ENCODE measurements around the gene CALCOCO1.
A peak's percentile ranks its signal among the peaks of the same experiment; 100 is the strongest.

CALCOCO1 gene

DNA sequence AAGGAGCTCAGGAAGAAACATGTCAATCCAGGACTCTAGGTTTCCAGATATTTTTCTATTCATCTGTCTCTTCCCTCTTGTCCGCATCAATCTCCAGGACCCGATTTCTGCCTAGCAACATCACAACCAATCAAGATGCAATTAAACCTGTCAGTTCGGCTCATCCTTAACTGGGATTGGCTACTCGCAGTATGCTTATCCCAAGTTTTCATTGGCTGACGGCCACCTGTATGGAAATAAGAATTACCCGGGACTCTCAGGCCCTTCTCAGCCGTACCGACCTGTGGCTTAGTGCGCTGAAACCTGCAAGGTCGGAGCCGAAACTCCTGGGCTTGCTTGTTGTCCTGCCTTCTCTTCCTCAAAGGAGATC, 31.0 kb downstream of the CALCOCO1 start:
- peak; percentile 85 for DNase-seq (ENCODE audit: low spot score)
- TF ChIP-seq, protein P1, sequence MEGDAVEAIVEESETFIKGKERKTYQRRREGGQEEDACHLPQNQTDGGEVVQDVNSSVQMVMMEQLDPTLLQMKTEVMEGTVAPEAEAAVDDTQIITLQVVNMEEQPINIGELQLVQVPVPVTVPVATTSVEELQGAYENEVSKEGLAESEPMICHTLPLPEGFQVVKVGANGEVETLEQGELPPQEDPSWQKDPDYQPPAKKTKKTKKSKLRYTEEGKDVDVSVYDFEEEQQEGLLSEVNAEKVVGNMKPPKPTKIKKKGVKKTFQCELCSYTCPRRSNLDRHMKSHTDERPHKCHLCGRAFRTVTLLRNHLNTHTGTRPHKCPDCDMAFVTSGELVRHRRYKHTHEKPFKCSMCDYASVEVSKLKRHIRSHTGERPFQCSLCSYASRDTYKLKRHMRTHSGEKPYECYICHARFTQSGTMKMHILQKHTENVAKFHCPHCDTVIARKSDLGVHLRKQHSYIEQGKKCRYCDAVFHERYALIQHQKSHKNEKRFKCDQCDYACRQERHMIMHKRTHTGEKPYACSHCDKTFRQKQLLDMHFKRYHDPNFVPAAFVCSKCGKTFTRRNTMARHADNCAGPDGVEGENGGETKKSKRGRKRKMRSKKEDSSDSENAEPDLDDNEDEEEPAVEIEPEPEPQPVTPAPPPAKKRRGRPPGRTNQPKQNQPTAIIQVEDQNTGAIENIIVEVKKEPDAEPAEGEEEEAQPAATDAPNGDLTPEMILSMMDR (IDR thresholded peaks at IDR 0.05; ENCODE audit: borderline replicate concordance, control extremely low read depth, extremely low read depth, insufficient read depth, missing control alignments): no peak
- in situ Hi-C loops (cut with MboI; ENCODE audit: low sequenced_read_pairs, unreplicated experiment): no loop called here

DNA sequence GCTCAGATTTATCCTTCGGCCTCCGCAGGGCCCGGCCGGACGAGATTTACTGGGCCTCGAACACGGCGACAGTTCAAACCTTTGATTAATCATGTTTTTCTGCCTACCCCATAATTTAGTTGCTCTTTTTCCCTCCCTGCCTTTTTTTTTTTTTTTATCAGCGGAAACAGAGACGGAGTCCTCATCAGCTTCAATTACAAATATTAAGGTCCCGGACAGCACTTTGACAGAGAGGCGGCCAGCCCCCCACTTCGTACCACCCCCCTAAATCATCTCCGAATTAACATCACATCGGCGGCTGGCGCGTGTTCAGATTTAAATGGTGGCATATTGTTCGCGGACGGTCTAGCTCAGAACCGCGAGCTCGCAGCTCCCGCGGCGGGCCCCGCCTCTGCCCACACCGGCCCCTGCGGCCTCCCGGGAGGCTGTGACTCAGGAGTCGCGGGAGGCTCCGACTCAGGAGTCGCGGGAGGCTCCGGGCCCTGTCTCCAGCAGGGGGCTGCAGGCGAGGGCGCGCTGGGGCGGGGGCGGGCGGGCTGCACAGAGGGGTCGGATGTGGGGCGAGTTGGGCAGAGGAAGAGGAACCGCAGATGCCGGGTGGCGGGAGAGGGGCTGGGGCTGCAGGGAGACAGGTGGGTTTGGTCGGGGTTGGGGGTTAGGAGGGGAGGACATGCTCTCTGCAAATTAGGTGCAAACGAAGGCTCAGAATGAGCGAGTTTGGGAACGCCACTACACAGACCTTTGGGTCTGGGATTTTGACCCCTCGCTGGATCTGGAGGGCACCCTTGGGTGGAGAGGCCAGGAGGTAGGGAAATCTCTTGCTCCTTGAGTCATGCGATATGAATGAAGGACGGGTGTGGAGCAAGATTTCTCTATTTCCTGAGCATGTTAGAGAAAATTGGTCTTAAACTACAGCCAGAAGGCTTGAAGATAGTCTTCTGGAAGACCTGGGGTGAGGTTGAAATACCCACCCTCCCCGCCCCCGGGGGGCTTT, 31.8 kb downstream of the CALCOCO1 start:
- TF ChIP-seq, protein P1 (IDR thresholded peaks at IDR 0.05; ENCODE audit: borderline replicate concordance, control extremely low read depth, extremely low read depth, insufficient read depth, missing control alignments): no peak
- in situ Hi-C loops (cut with MboI; ENCODE audit: low sequenced_read_pairs, unreplicated experiment): no loop called here
- peak; percentile 52 for DNase-seq (ENCODE audit: low spot score)

DNA sequence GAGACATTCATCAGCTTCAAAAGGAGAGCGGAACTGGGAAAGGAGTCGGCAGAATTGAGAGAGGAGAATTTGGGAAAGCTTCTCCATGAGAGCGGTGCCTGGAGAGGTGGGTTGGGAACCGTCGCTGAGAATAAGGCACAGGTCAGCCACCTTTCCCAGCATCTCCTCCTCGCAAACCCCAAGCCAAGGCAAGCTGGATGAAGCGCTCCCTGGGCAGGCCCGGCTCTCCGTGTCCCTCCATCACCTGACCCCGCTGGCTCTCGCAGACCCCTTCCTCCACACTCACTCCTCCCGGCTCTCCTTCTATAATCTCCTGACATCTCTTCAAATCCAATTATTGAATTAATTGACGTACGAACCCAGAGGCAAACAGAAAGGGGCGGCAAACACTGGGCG, 32.5 kb downstream of the CALCOCO1 start:
- in situ Hi-C loops (cut with MboI; ENCODE audit: low sequenced_read_pairs, unreplicated experiment): no loop called here
- DNase-seq (ENCODE audit: low spot score): no peak
- TF ChIP-seq, protein P1 (IDR thresholded peaks at IDR 0.05; ENCODE audit: borderline replicate concordance, control extremely low read depth, extremely low read depth, insufficient read depth, missing control alignments): no peak

DNA sequence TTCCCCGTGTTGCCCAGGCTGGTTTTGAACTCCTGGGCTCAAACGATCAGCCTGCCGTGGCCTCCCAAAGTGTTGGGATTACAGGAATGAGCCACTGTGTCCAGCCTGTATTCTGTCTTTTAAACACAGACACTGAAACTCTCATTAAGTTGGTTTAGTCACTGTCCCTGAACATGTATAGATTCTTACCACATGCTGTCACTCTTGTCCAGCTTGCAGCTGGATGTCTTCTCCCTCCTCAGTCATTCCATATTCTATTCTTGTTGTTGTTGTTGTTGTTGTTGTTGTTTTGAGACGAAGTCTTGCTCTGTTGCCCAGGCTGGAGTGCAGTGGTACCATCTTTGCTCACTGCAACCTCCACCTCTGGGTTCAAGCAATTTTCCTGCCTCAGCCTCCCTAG, 39.1 kb downstream of the CALCOCO1 start:
- in situ Hi-C loops (cut with MboI; ENCODE audit: low sequenced_read_pairs, unreplicated experiment): no loop called here
- TF ChIP-seq, protein P1 (IDR thresholded peaks at IDR 0.05; ENCODE audit: borderline replicate concordance, control extremely low read depth, extremely low read depth, insufficient read depth, missing control alignments): no peak
- DNase-seq (ENCODE audit: low spot score): no peak

DNA sequence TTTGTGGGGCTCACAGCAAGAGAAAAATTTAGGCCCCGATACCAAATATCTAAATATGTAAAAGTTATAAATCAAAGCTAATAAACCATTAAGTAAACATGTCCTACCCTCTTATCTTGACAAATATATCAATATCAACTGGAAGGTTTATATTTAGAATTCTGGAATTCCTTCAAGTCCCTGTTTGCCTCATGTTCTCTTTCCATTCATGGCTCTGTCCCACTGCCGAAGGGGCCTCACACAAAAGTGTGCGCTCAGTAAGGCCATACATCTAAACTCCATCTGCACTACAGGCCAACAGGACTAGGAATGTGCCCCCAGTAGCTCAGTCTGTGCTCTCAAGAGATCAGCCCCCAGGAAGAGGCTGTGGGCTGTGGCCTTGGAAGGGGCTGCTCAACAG, 40.8 kb downstream of the CALCOCO1 start:
- no peak for DNase-seq (ENCODE audit: low spot score)
- in situ Hi-C loops (cut with MboI; ENCODE audit: low sequenced_read_pairs, unreplicated experiment): no loop called here
- TF ChIP-seq, protein P1 (IDR thresholded peaks at IDR 0.05; ENCODE audit: borderline replicate concordance, control extremely low read depth, extremely low read depth, insufficient read depth, missing control alignments): no peak

DNA sequence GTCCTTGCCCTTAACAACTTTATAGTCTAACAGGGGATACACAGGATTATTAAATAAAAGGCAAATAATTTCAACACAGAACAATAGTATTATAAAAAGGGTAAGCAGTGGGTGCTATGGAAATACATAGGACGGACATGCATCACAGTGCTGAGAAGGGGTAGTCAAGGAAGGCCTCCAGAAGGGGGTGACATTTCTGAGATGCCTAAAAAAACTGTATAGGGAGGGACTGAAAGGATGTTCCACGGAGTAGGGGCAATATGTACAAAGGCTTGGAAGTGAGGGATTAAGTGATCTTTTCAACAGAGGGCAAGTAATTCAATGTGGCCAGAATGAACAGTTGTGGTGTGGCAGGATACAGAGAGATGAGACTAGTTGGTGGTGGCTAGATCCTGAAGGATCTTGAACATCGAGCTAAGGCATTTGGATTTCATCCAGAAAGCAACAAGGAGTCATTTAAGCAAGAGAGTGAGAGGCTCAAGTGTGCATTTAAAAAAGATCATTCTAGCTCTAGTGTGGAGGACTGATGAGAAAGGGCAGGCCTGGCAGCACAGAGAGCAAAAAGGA, 42.5 kb downstream of the CALCOCO1 start:
- DNase-seq (ENCODE audit: low spot score): no peak
- TF ChIP-seq, protein P1 (IDR thresholded peaks at IDR 0.05; ENCODE audit: borderline replicate concordance, control extremely low read depth, extremely low read depth, insufficient read depth, missing control alignments): no peak
- in situ Hi-C loops (cut with MboI; ENCODE audit: low sequenced_read_pairs, unreplicated experiment): no loop called here

All from GM13976 (cell line).